OCI-LY7 (cell line): Measurements from ENCODE around the gene CD37. TPM values are rescaled to one million over a fixed set of nuclear protein-coding genes. Genes with fewer than 3 reads are reported as not detected.
"Not testable (repeated sequence)": the region's sequence is repeated elsewhere in the genome, so short reads cannot be mapped to it uniquely, and the experiment has no call there.

Experiments used
- BruUV-seq: library from RNA; stranded (reverse); fragments of 400-500 nt; replicated peaks from 2 replicates; lab custom pipeline; 2021; lab: Mats Ljungman, UMichigan
- CTCF ChIA-PET: fragments of 300-600 bp; sonication (Branson Sonifier 250); formaldehyde crosslinking; loops from one replicate; lab custom pipeline; 2022; ENCODE audit warnings: antibody characterized with exemption; ENCODE audit not compliant: unreplicated experiment; lab: Charles Lee
- POLR2A ChIA-PET: fragments of 300-600 bp; sonication (Branson Sonifier 250); formaldehyde crosslinking; loops from one replicate; lab custom pipeline; 2022; ENCODE audit warnings: antibody characterized with exemption; lab: Charles Lee
- DNase-seq: peaks from one replicate; pipeline ENCODE4 v3.0.0-alpha.2; 2015; ENCODE audit warnings: low spot score
- H2AFZ ChIP-seq: fragments of 200-600 bp; sonication (generic), shearing (Covaris generic); 2 replicates; pipeline ENCODE4 v1.6.1; 2014; ENCODE audit warnings: mild to moderate bottlenecking, antibody characterized with exemption, low read length, moderate library complexity
- H3K27ac ChIP-seq: fragments of 200-600 bp; sonication (generic); 2 replicates; pipeline ENCODE4 v1.5.1; 2014; ENCODE audit warnings: mixed run types, low read depth, mild to moderate bottlenecking, moderate library complexity, low read length, inconsistent platforms; ENCODE audit not compliant: poor library complexity, severe bottlenecking
- H3K36me3 ChIP-seq: fragments of 200-600 bp; sonication (generic); 2 replicates; pipeline ENCODE4 v1.6.1; 2014; ENCODE audit warnings: mild to moderate bottlenecking, antibody characterized with exemption, low read length, moderate library complexity, mixed read lengths; ENCODE audit not compliant: insufficient read depth
- H3K4me1 ChIP-seq: fragments of 200-600 bp; sonication (generic); 2 replicates; pipeline ENCODE4 v1.5.1; 2014; ENCODE audit warnings: mild to moderate bottlenecking, low read length; ENCODE audit not compliant: insufficient read depth, poor library complexity, severe bottlenecking
- H3K4me2 ChIP-seq: fragments of 200-600 bp; sonication (generic); 2 replicates; pipeline ENCODE4 v1.6.1; 2014; ENCODE audit warnings: mild to moderate bottlenecking, low read length
- H3K4me3 ChIP-seq: fragments of 200-600 bp; sonication (generic); 2 replicates; pipeline ENCODE4 v1.5.1; 2014; ENCODE audit warnings: mild to moderate bottlenecking, low read depth, low read length; ENCODE audit not compliant: poor library complexity, severe bottlenecking
- H3K79me2 ChIP-seq: fragments of 200-600 bp; sonication (generic); 2 replicates; pipeline ENCODE4 v1.6.1; 2016; ENCODE audit warnings: low read depth, mild to moderate bottlenecking, low read length, moderate library complexity, mixed read lengths; ENCODE audit not compliant: insufficient read depth
- H3K9me2 ChIP-seq: fragments of 200-600 bp; sonication (generic); 2 replicates; pipeline ENCODE4 v1.6.1; 2016; ENCODE audit warnings: mild to moderate bottlenecking, low read length, mixed read lengths; ENCODE audit not compliant: insufficient read depth
- H3K9me3 ChIP-seq: fragments of 200-600 bp; sonication (generic); 2 replicates; pipeline ENCODE4 v1.6.1; 2014; ENCODE audit warnings: mild to moderate bottlenecking, mixed run types, low read length, mixed read lengths
- H4K20me1 ChIP-seq: fragments of 200-600 bp; sonication (generic); 2 replicates; pipeline ENCODE4 v1.6.1; 2014; ENCODE audit warnings: mild to moderate bottlenecking, antibody characterized with exemption, low read length, moderate library complexity, mixed read lengths; ENCODE audit not compliant: insufficient read depth
- CTCF ChIP-seq: fragments of 200-600 bp; sonication (generic); conservative IDR thresholded peaks from 2 replicates; pipeline ENCODE4 v1.5.1; 2014; ENCODE audit warnings: mild to moderate bottlenecking, antibody characterized with exemption, low read length, moderate library complexity, mixed read lengths
- EZH2phosphoT487 ChIP-seq: fragments of 200-600 bp; sonication (generic); IDR thresholded peaks from 2 replicates; pipeline ENCODE4 v1.6.1; 2018; ENCODE audit warnings: low read depth, borderline replicate concordance, mild to moderate bottlenecking, mixed run types, antibody characterized with exemption, low read length, moderate library complexity, mixed read lengths
- intact Hi-C: fragments of 100-400 bp; cut with micrococcal nuclease; formaldehyde crosslinking; loops from one replicate; pipeline ENCODE4 v1.10.0; 2022; ENCODE audit not compliant: unreplicated experiment
- total RNA-seq, 2 experiments: library from RNA; depleted of rRNA in 1 of 2; stranded (reverse); fragments of >200 nt in 1 of 2; shearing (Covaris generic) in 1 of 2; gene quantifications; 2 replicates each; pipeline ENCODE4 v1.2.3, GENCODE V29; 2014 to 2022

The CD37 gene
- total RNA-seq, 2 experiments from 2014 or later: 219 to 279 TPM

GRCh38 chr19:49297403-49297802 is 37.8 kb upstream of the CD37 start:
- Histone ChIP-seq H3K79me2 (no peaks in the 10 kb centered on the region), H3K4me3 (no peak overlapping the region), H3K27ac (no peak overlapping the region), H2AFZ (no peak overlapping the region), H4K20me1 (no peaks in the 10 kb centered on the region), H3K4me1 (peaks cover 10% of the 10 kb centered on the region), H3K4me2 (no peak overlapping the region), H3K9me3 (peaks cover 2% of the 10 kb centered on the region; the same call in 1 of the 2 replicates), H3K9me2 (no peaks in the 10 kb centered on the region), H3K36me3 (peaks cover 4% of the 10 kb centered on the region; the same call in 1 of the 2 replicates)
- intact Hi-C loops: no loop called here
- DNase-seq: no peak
- no TSS peak for BruUV-seq
- POLR2A ChIA-PET: interaction anchor here (0.6 kb wide), 1 partner anchor 154 kb away, joined by 3 read pairs; the partner anchor contains the start of gene PIH1D1
- TF ChIP-seq EZH2phosphoT487: no peak
- TF ChIP-seq CTCF: no peak
- CTCF ChIA-PET: no interaction called here

- CTCF ChIA-PET, intact Hi-C loops: not testable (repeated sequence)
These were observed 36.6 kb upstream of the CD37 start for GRCh38 chr19:49298653-49299052.

GRCh38 chr19:49301165-49301865 is 33.9 kb upstream of the CD37 start:
- Histone ChIP-seq H3K4me2 (peak overlapping the region; percentile 55), H4K20me1 (no peaks in the 10 kb centered on the region), H3K79me2 (no peaks in the 10 kb centered on the region), H2AFZ (peak overlapping the region; percentile 12; the same call in 1 of the 2 replicates), H3K9me2 (no peaks in the 10 kb centered on the region), H3K36me3 (peaks cover 27% of the 10 kb centered on the region), H3K9me3 (peaks cover 14% of the 10 kb centered on the region; the same call in 1 of the 2 replicates), H3K4me1 (peaks cover 10% of the 10 kb centered on the region), H3K27ac (no peak overlapping the region), H3K4me3 (peak overlapping the region; percentile 5)
- intact Hi-C loops: no loop called here
- no peak for TF ChIP-seq EZH2phosphoT487
- peak; percentile 98 for TF ChIP-seq CTCF
- POLR2A ChIA-PET: interaction anchor here (0.6 to 1.2 kb wide), 2 partner anchors 17 to 55 kb away, joined by 3 to 6 read pairs; no protein-coding TSS in a partner anchor
- BruUV-seq: no TSS peak
- DNase-seq: peak; percentile 85
- CTCF ChIA-PET: interaction anchor here (0.9 kb wide), 1 partner anchor 108 kb away, joined by 4 read pairs; no protein-coding TSS in a partner anchor

More at GRCh38 chr19:49298653-49299052, 36.6 kb upstream of the CD37 start:
- H3K4me1 ChIP-seq, H3K9me2 ChIP-seq, H3K27ac ChIP-seq, H3K36me3 ChIP-seq, H2AFZ ChIP-seq, DNase-seq, H3K4me3 ChIP-seq, H3K9me3 ChIP-seq, POLR2A ChIA-PET, H3K4me2 ChIP-seq, H4K20me1 ChIP-seq, BruUV-seq, H3K79me2 ChIP-seq: not testable (repeated sequence)
